Keratinocyte (primary cell): ENCODE measurements around the gene PRSS1. TPM values are rescaled to one million over a fixed set of nuclear protein-coding genes. Genes with fewer than 3 reads are reported as not detected.

Source experiments
- DNase-seq: peaks from one replicate; pipeline ENCODE4 v3.0.0-alpha.2; 2011; ENCODE audit warnings: low read depth, missing footprints, low spot score
- FAIRE-seq: peaks from 2 replicates; lab custom pipeline; 2011; peaks lifted over from hg19 to GRCh38; lab: Jason Lieb, UNC
- H2AFZ ChIP-seq: 2 replicates; pipeline ENCODE4 v1.6.0; 2012; ENCODE audit warnings: low read length, control low read depth, inconsistent platforms; ENCODE audit not compliant: control insufficient read depth
- H3K27ac ChIP-seq: 2 replicates; pipeline ENCODE4 v1.5.1; 2011; ENCODE audit warnings: low read length; ENCODE audit not compliant: control insufficient read depth, insufficient read depth
- H3K27me3 ChIP-seq: 3 replicates; pipeline ENCODE4 v1.6.0; 2011; ENCODE audit warnings: low read length; ENCODE audit not compliant: control insufficient read depth, insufficient read depth; ENCODE audit errors: extremely low read depth
- H3K36me3 ChIP-seq, 2 experiments: 2 replicates in 1 of 2; 3 replicates in 1 of 2; pipeline ENCODE4 v1.5.1; 2011; ENCODE audit warnings: low read length in 2 of 2, mild to moderate bottlenecking in 1 of 2; ENCODE audit not compliant: control insufficient read depth in 2 of 2, insufficient read depth in 2 of 2; ENCODE audit errors: extremely low read depth in 1 of 2
- H3K4me1 ChIP-seq: 3 replicates; pipeline ENCODE4 v1.5.1; 2011; ENCODE audit warnings: low read length; ENCODE audit not compliant: control insufficient read depth, insufficient read depth; ENCODE audit errors: extremely low read depth
- H3K4me2 ChIP-seq: 3 replicates; pipeline ENCODE4 v1.6.0; 2011; ENCODE audit warnings: low read depth, low read length; ENCODE audit not compliant: control insufficient read depth, insufficient read depth; ENCODE audit errors: extremely low read depth
- H3K4me3 ChIP-seq, 3 experiments: fragments of 200-600 bp in 1 of 3; sonication (generic) in 1 of 3; 2 replicates in 2 of 3; 3 replicates in 1 of 3; pipeline ENCODE4 v1.5.1; 2011 to 2016; ENCODE audit warnings: low read length in 3 of 3, mild to moderate bottlenecking in 3 of 3, control low read depth in 2 of 3, inconsistent platforms in 1 of 3, low read depth in 1 of 3, mixed read lengths in 1 of 3, mixed run types in 1 of 3, moderate library complexity in 1 of 3; ENCODE audit not compliant: control insufficient read depth in 2 of 3, insufficient read depth in 2 of 3; ENCODE audit errors: extremely low read depth in 1 of 3
- H3K79me2 ChIP-seq: 2 replicates; pipeline ENCODE4 v1.6.0; 2012; ENCODE audit warnings: low read length; ENCODE audit not compliant: control insufficient read depth, insufficient read depth
- H3K9ac ChIP-seq: 3 replicates; pipeline ENCODE4 v1.6.0; 2011; ENCODE audit warnings: low read length; ENCODE audit not compliant: control insufficient read depth, insufficient read depth; ENCODE audit errors: extremely low read depth
- H3K9me1 ChIP-seq: 3 replicates; pipeline ENCODE4 v1.6.0; 2011; ENCODE audit warnings: low read length; ENCODE audit not compliant: control insufficient read depth, insufficient read depth; ENCODE audit errors: extremely low read depth
- H3K9me3 ChIP-seq: 2 replicates; pipeline ENCODE4 v1.5.1; 2012; ENCODE audit warnings: low read depth, low read length; ENCODE audit not compliant: control insufficient read depth
- H4K20me1 ChIP-seq: 3 replicates; pipeline ENCODE4 v1.6.0; 2011; ENCODE audit warnings: low read length; ENCODE audit not compliant: control insufficient read depth, insufficient read depth; ENCODE audit errors: extremely low read depth
- EZH2 ChIP-seq: IDR thresholded peaks from one replicate; pipeline ENCODE4 v1.6.1; 2012; ENCODE audit warnings: inconsistent platforms, mild to moderate bottlenecking, low read length, moderate library complexity
- dilution Hi-C: fragments of 300-500 bp; cut with MboI; formaldehyde crosslinking; loops from one replicate; pipeline ENCODE4 v1.7.0; 2020; ENCODE audit warnings: low sequenced_read_pairs; ENCODE audit not compliant: extremely low pct_ligation_motif_present
- polyA plus RNA-seq, 5 experiments: library from polyadenylated mRNA; depleted of rRNA in 3 of 5; stranded (reverse) in 3 of 5; stranded (forward) in 1 of 5; unstranded in 1 of 5; fragments of >200 nt; gene quantifications; 1 replicate in 1 of 5; 2 replicates in 3 of 5; 3 replicates in 1 of 5; pipeline versions ENCODE4 v1.2.1 to v1.2.3, GENCODE V29; 2011 to 2012; ENCODE audit warnings: missing spikeins in 2 of 5, low read depth in 1 of 5, low replicate concordance in 1 of 5
- TF ChIP-seq, protein P1 (sequence below), 3 experiments: IDR thresholded peaks in 1 of 3; conservative IDR thresholded peaks in 1 of 3; optimal IDR thresholded peaks in 1 of 3; 2 replicates in 2 of 3; 3 replicates in 1 of 3; pipeline versions ENCODE3 to v1.5.1; 2011; ENCODE audit warnings: low read length in 3 of 3, mild to moderate bottlenecking in 3 of 3, moderate library complexity in 2 of 3, control low read depth in 1 of 3, inconsistent platforms in 1 of 3; ENCODE audit not compliant: insufficient read depth in 2 of 3; ENCODE audit errors: extremely low read depth in 1 of 3

PRSS1 gene
- polyA plus RNA-seq, 1 donor (not counting 4 experiments of a cell fraction or from before 2014, with no cell fraction given) = not detected

DNA sequence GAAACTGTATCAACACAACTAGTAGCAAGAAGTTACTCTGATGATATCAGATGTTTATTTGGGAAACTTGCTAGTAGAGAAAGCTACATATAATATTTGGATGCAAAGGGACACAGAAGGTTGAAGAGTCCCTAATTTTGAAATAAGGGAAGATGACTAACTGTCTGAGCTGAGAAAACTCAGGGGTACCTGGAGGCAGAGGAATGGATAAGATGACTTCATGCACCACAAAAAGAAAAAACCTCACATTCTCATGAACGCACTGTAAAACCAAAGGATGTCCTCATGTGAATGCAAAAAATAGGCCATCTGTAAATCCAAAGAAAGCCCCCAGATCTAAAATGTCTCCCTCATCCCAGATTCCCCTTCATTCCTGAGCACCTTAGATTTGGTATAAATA, 50.8 kb downstream of the PRSS1 start:
- H4K20me1 ChIP-seq = peaks cover 4% of the 10 kb centered on the region

DNA sequence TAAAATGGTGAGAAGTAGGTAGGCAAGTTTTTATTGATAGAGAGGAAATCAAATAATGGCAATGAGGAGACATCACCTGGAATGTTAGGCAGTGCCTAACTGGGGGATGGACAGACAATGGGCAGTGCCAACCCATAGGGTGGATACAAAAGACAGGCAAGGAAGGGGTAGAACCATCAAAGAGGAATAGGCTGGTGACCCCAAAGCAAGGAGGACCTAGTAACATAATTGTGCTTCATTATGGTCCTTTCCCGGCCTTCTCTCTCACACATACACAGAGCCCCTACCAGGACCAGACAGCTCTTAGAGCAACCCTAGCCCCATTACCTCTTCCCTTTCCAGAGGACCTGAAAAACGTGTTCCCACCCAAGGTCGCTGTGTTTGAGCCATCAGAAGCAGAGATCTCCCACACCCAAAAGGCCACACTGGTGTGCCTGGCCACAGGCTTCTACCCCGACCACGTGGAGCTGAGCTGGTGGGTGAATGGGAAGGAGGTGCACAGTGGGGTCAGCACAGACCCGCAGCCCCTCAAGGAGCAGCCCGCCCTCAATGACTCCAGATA, 51.5 kb downstream of the PRSS1 start:
- Histone ChIP-seq H3K27ac (no peak overlapping the region), H3K4me3 (no peak overlapping the region), H4K20me1 (peaks cover 3% of the 10 kb centered on the region), H3K4me2 (no peak overlapping the region), H3K36me3 (no peaks in the 10 kb centered on the region), H3K27me3 (peaks cover 40% of the 10 kb centered on the region), H3K9me3 (no peaks in the 10 kb centered on the region), H3K79me2 (no peaks in the 10 kb centered on the region), H2AFZ (no peak overlapping the region), H3K9me1 (no peaks in the 10 kb centered on the region), H3K9ac (no peak overlapping the region), H3K4me1 (no peaks in the 10 kb centered on the region)
- dilution Hi-C loops = loop anchor here (25.0 kb wide), 1 partner anchor 412 kb away; the partner anchor contains the start of gene TAS2R40
- TF ChIP-seq, protein P1, sequence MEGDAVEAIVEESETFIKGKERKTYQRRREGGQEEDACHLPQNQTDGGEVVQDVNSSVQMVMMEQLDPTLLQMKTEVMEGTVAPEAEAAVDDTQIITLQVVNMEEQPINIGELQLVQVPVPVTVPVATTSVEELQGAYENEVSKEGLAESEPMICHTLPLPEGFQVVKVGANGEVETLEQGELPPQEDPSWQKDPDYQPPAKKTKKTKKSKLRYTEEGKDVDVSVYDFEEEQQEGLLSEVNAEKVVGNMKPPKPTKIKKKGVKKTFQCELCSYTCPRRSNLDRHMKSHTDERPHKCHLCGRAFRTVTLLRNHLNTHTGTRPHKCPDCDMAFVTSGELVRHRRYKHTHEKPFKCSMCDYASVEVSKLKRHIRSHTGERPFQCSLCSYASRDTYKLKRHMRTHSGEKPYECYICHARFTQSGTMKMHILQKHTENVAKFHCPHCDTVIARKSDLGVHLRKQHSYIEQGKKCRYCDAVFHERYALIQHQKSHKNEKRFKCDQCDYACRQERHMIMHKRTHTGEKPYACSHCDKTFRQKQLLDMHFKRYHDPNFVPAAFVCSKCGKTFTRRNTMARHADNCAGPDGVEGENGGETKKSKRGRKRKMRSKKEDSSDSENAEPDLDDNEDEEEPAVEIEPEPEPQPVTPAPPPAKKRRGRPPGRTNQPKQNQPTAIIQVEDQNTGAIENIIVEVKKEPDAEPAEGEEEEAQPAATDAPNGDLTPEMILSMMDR (optimal IDR thresholded peaks at IDR 0.05 in 1 of 3, IDR thresholded peaks at IDR 0.05 in 1 of 3, conservative IDR thresholded peaks at IDR 0.05 in 1 of 3; ENCODE audit: extremely low read depth in 1 of 3, insufficient read depth in 2 of 3, low read length in 3 of 3) = no peak
- TF ChIP-seq EZH2 = no peak
- FAIRE-seq (no peak), DNase-seq (no peak)

More for the DNA sequence above, 50.8 kb downstream of the PRSS1 start:
- no peaks in the 10 kb centered on the region for H3K79me2 ChIP-seq
- DNase-seq (no peak), FAIRE-seq (no peak)
- no peak overlapping the region for H3K9ac ChIP-seq
- no peaks in the 10 kb centered on the region for H3K9me1 ChIP-seq
- no peak overlapping the region for H2AFZ ChIP-seq
- no peaks in the 10 kb centered on the region for H3K4me1 ChIP-seq
- H3K4me2 ChIP-seq = no peak overlapping the region
- no peaks in the 10 kb centered on the region for H3K36me3 ChIP-seq
- no peaks in the 10 kb centered on the region for H3K9me3 ChIP-seq
- H3K27ac ChIP-seq = no peak overlapping the region
- H3K27me3 ChIP-seq = peaks cover 47% of the 10 kb centered on the region
- dilution Hi-C loops = loop anchor here (25.0 kb wide), 1 partner anchor 412 kb away; the partner anchor contains the start of gene TAS2R40
- TF ChIP-seq EZH2 = no peak
- TF ChIP-seq, protein P1 (optimal IDR thresholded peaks at IDR 0.05 in 1 of 3, IDR thresholded peaks at IDR 0.05 in 1 of 3, conservative IDR thresholded peaks at IDR 0.05 in 1 of 3; ENCODE audit: extremely low read depth in 1 of 3, insufficient read depth in 2 of 3, low read length in 3 of 3) = no peak
- no peak overlapping the region for H3K4me3 ChIP-seq
